ENCODE measurements around the gene MPV17L2. TPM values are rescaled to one million over a fixed set of nuclear protein-coding genes. Genes with fewer than 3 reads are reported as not detected.

MPV17L2 gene
- total RNA-seq, 1 donor from 2014 or later: 10.6 TPM

DNA sequence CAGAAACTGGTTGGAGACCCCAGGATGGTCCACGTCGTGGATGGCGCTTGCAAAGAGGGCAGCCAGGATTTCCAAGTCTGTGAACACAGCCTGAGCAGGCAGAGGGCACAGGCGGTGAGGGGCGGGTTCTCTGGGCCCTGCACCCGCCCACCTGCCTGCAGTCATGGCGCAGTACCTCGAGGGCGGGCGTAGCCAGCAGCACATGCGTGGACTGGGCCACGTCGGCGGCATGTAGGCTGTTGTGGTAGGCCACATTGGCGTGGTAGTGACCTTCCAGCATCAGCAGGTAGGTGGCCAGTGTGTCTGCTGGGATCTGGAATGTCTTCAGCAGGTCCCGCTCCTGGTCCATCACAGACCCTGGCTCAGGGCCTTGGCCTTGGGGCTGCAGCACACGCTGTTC lies 25.1 kb downstream of the MPV17L2 start:
- Mint-ChIP-seq H3K9me3 (ENCODE audit: low read depth) (no peaks in the 10 kb centered on the region), H3K4me1 (ENCODE audit: low read depth) (no peaks in the 10 kb centered on the region), H3K4me3 (ENCODE audit: low read depth) (no peak overlapping the region), H3K27ac (no peak overlapping the region), H3K27me3 (peaks cover 34% of the 10 kb centered on the region), H3K36me3 (ENCODE audit: insufficient read depth) (no peaks in the 10 kb centered on the region)
- TF ChIP-seq, protein P1, sequence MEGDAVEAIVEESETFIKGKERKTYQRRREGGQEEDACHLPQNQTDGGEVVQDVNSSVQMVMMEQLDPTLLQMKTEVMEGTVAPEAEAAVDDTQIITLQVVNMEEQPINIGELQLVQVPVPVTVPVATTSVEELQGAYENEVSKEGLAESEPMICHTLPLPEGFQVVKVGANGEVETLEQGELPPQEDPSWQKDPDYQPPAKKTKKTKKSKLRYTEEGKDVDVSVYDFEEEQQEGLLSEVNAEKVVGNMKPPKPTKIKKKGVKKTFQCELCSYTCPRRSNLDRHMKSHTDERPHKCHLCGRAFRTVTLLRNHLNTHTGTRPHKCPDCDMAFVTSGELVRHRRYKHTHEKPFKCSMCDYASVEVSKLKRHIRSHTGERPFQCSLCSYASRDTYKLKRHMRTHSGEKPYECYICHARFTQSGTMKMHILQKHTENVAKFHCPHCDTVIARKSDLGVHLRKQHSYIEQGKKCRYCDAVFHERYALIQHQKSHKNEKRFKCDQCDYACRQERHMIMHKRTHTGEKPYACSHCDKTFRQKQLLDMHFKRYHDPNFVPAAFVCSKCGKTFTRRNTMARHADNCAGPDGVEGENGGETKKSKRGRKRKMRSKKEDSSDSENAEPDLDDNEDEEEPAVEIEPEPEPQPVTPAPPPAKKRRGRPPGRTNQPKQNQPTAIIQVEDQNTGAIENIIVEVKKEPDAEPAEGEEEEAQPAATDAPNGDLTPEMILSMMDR (IDR thresholded peaks at IDR 0.05; ENCODE audit: unreplicated experiment): no peak
- no peak for DNase-seq (ENCODE audit: low spot score, unreplicated experiment)

DNA sequence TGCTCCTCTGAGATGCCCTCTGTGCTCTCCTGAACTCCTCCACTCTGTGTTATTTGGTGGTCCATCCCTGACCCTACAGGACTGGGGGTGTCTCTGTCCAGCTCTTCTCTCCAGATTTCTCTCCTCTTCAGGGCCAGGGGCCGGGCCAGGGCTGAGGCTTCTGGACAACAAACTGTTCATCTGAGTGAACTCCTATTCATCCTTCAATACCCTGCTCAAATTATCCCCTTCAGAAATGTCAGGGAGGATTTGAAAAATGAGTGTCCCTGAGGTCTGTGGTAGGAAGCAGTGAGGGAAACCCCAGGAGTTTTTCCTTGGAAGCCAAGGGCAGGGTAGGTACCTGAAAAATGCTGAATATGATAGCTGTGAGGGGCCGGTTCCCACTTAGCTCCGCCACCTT lies 25.6 kb downstream of the MPV17L2 start:
- H3K9me3 Mint-ChIP-seq (ENCODE audit: low read depth): no peaks in the 10 kb centered on the region
- no peak for DNase-seq (ENCODE audit: low spot score, unreplicated experiment)
- H3K27ac Mint-ChIP-seq: no peak overlapping the region
- TF ChIP-seq, protein P1 (IDR thresholded peaks at IDR 0.05; ENCODE audit: unreplicated experiment): no peak
- peaks cover 34% of the 10 kb centered on the region for H3K27me3 Mint-ChIP-seq
- no peak overlapping the region for H3K4me3 Mint-ChIP-seq (ENCODE audit: low read depth)
- no peaks in the 10 kb centered on the region for H3K36me3 Mint-ChIP-seq (ENCODE audit: insufficient read depth)
- no peaks in the 10 kb centered on the region for H3K4me1 Mint-ChIP-seq (ENCODE audit: low read depth)

- no peaks in the 10 kb centered on the region for H3K36me3 Mint-ChIP-seq (ENCODE audit: insufficient read depth)
- H3K27ac Mint-ChIP-seq: no peak overlapping the region
- TF ChIP-seq, protein P1 (IDR thresholded peaks at IDR 0.05; ENCODE audit: unreplicated experiment): no peak
- DNase-seq (ENCODE audit: low spot score, unreplicated experiment): no peak
- H3K4me1 Mint-ChIP-seq (ENCODE audit: low read depth): peaks cover 3% of the 10 kb centered on the region
- no peak overlapping the region for H3K4me3 Mint-ChIP-seq (ENCODE audit: low read depth)
- peaks cover 37% of the 10 kb centered on the region for H3K27me3 Mint-ChIP-seq
- no peaks in the 10 kb centered on the region for H3K9me3 Mint-ChIP-seq (ENCODE audit: low read depth)
Observed at GRCh38 chr19:18219911-18220631, 27.1 kb downstream of the MPV17L2 start.

- no peak overlapping the region for H3K4me3 Mint-ChIP-seq (ENCODE audit: low read depth)
- H3K9me3 Mint-ChIP-seq (ENCODE audit: low read depth): no peaks in the 10 kb centered on the region
- no peaks in the 10 kb centered on the region for H3K36me3 Mint-ChIP-seq (ENCODE audit: insufficient read depth)
- no peak for DNase-seq (ENCODE audit: low spot score, unreplicated experiment)
- peaks cover 41% of the 10 kb centered on the region for H3K27me3 Mint-ChIP-seq
- no peak overlapping the region for H3K27ac Mint-ChIP-seq
- TF ChIP-seq, protein P1 (IDR thresholded peaks at IDR 0.05; ENCODE audit: unreplicated experiment): no peak
- H3K4me1 Mint-ChIP-seq (ENCODE audit: low read depth): peaks cover 3% of the 10 kb centered on the region
Observed at GRCh38 chr19:18220632-18221275, 27.7 kb downstream of the MPV17L2 start.

DNA sequence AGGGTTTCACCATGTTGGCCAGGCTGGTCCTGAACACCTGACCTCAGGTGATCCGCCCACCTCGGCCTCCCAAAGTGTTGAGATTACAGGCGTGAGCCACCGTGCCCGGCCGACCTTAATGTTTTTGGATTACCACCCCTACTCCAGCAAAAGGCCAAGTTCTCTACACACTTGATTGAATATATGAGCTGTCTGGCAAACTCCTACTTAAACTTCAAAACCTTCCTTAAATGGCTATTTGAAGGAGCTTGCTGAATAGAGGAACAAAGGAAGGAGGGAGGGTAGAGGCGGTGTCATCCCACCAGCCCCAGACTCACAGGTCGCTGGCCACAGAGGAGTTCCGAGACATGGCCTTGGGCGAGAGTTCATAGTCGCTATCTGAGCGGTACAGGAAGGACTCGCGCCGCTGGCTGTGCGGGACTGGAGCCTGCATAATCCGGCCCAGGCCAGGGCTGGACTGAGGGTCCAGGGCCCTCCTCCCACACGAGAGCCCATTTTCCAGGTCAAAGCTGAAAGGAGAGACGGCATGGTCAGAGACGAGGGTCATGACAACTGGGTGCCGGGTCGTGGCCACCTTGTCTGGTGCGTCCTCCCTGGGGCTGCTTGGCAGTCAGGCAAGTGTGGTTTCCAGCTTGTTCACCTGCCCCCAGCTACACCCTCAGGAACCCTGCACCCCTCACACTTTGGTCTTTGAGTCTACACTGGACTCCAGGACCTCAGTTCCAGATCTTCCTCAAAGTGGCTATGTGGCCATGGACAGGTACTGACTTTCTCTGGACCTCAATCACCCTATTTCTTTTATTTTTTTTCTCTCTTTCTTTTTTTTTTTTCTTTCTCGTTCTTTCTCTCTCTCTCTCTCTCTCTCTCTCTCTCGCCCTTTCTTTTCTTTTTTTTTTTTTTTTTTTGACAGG lies 29.1 kb downstream of the MPV17L2 start:
- Mint-ChIP-seq H3K36me3 (ENCODE audit: insufficient read depth) (no peaks in the 10 kb centered on the region), H3K9me3 (ENCODE audit: low read depth) (no peaks in the 10 kb centered on the region), H3K27me3 (peaks cover 51% of the 10 kb centered on the region), H3K4me3 (ENCODE audit: low read depth) (no peak overlapping the region), H3K4me1 (ENCODE audit: low read depth) (peaks cover 3% of the 10 kb centered on the region), H3K27ac (peak overlapping the region; percentile 5)
- DNase-seq (ENCODE audit: low spot score, unreplicated experiment): no peak
- TF ChIP-seq, protein P1 (IDR thresholded peaks at IDR 0.05; ENCODE audit: unreplicated experiment): no peak

Measured in progenitor cell of endocrine pancreas (in vitro differentiated cells).